ENCODE data around the gene MYH9.

The MYH9 gene

GRCh38 chr22:36366291-36366708, 21.5 kb downstream of the MYH9 start:
- DNase-seq (ENCODE audit: extremely low read depth, low read depth) = no peak
- no peak for TF ChIP-seq CTCF (IDR thresholded peaks at IDR 0.05; ENCODE audit: low read depth, low read length)

- TF ChIP-seq CTCF (IDR thresholded peaks at IDR 0.05; ENCODE audit: low read depth, low read length) = no peak
Measured at GRCh38 chr22:36365020-36365411, 22.8 kb downstream of the MYH9 start.

GRCh38 chr22:36364255-36365019, 23.3 kb downstream of the MYH9 start:
- DNase-seq (ENCODE audit: extremely low read depth, low read depth) = no peak
- no peak for TF ChIP-seq CTCF (IDR thresholded peaks at IDR 0.05; ENCODE audit: low read depth, low read length)

More at GRCh38 chr22:36365020-36365411, 22.8 kb downstream of the MYH9 start:
- DNase-seq (ENCODE audit: extremely low read depth, low read depth) = no peak

GRCh38 chr22:36363349-36363981, 24.3 kb downstream of the MYH9 start:
- no peak for TF ChIP-seq CTCF (IDR thresholded peaks at IDR 0.05; ENCODE audit: low read depth, low read length)
- DNase-seq (ENCODE audit: extremely low read depth, low read depth) = no peak

- TF ChIP-seq CTCF (IDR thresholded peaks at IDR 0.05; ENCODE audit: low read depth, low read length) = no peak
- no peak for DNase-seq (ENCODE audit: extremely low read depth, low read depth)
Measured at GRCh38 chr22:36362932-36363331, 24.8 kb downstream of the MYH9 start.

GRCh38 chr22:36362075-36362474, 25.7 kb downstream of the MYH9 start:
- no peak for TF ChIP-seq CTCF (IDR thresholded peaks at IDR 0.05; ENCODE audit: low read depth, low read length)
- no peak for DNase-seq (ENCODE audit: extremely low read depth, low read depth)

GRCh38 chr22:36360871-36361383, 26.8 kb downstream of the MYH9 start:
- no peak for TF ChIP-seq CTCF (IDR thresholded peaks at IDR 0.05; ENCODE audit: low read depth, low read length)
- no peak for DNase-seq (ENCODE audit: extremely low read depth, low read depth)
